ENCODE measurements around the gene MBP. TPM values are rescaled to one million over a fixed set of nuclear protein-coding genes. Genes with fewer than 3 reads are reported as not detected.

The MBP gene
- total and polyA plus RNA-seq, 2 experiments from 2014 or later: 18.4 to 22.9 TPM

DNA sequence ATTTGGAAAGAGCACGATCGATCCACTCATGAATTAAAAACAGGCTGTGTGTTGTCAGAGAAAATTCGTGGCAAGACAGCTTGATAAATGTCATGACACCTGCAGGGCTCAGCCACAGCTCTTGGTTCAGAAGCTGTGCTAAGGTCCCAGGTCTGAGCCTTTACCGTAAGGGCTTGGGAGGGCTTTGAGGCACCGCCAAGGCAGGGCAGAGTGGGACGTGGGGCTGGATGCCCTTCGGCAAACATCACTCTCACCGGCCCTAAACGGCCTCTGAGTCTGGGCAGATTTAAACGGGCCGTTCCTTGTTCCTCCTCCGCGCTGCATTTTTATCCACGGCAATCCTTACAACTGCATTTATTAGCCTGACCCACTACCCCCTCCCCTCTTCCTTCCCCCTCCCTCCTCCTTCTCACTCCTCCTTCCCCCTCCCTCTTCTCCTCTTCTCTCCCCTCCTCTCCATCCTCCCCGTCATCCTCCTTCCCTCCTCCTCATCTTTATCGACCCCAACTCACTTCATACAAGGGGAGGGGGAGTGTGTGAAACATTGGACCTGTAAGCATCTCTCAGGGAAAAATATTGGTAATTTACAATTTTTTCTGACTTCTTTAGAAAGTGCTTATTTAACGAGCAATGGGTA is 33.9 kb downstream of the MBP start:
- Histone ChIP-seq H3F3A (replicated peaks; ENCODE audit: low read depth) (peaks cover 10% of the 10 kb centered on the region; the same call in 1 of the 2 replicates), H3K27me3 (ENCODE audit: insufficient read depth) (no peaks in the 10 kb centered on the region), H3K79me2 (replicated peaks; ENCODE audit: insufficient read depth) (no peaks in the 10 kb centered on the region), H3K27ac (ENCODE audit: low read depth) (peak overlapping the region; percentile 88; the same call in 1 of the 2 replicates), H4K20me1 (replicated peaks; ENCODE audit: insufficient read depth) (no peaks in the 10 kb centered on the region), H2AFZ (no peak overlapping the region), H3K36me3 (ENCODE audit: insufficient read depth) (no peaks in the 10 kb centered on the region), H3K4me2 (peak overlapping the region; percentile 42), H3K9me2 (ENCODE audit: insufficient read depth) (no peaks in the 10 kb centered on the region), H3K4me3 (no peak overlapping the region), H3K4me1 (ENCODE audit: insufficient read depth) (peaks cover 53% of the 10 kb centered on the region)
- Mint-ChIP-seq H3K4me1 (peaks cover 66% of the 10 kb centered on the region), H3K27me3 (ENCODE audit: insufficient read depth, low read depth, poor library complexity) (peaks cover 10% of the 10 kb centered on the region), H3K27ac (no peak overlapping the region), H3K9me3 (no peaks in the 10 kb centered on the region), H3K4me3 (peak overlapping the region; percentile 12; the same call in 1 of the 3 replicates), H3K36me3 (ENCODE audit: low read depth) (peaks cover 7% of the 10 kb centered on the region)
- TF ChIP-seq, protein P1, sequence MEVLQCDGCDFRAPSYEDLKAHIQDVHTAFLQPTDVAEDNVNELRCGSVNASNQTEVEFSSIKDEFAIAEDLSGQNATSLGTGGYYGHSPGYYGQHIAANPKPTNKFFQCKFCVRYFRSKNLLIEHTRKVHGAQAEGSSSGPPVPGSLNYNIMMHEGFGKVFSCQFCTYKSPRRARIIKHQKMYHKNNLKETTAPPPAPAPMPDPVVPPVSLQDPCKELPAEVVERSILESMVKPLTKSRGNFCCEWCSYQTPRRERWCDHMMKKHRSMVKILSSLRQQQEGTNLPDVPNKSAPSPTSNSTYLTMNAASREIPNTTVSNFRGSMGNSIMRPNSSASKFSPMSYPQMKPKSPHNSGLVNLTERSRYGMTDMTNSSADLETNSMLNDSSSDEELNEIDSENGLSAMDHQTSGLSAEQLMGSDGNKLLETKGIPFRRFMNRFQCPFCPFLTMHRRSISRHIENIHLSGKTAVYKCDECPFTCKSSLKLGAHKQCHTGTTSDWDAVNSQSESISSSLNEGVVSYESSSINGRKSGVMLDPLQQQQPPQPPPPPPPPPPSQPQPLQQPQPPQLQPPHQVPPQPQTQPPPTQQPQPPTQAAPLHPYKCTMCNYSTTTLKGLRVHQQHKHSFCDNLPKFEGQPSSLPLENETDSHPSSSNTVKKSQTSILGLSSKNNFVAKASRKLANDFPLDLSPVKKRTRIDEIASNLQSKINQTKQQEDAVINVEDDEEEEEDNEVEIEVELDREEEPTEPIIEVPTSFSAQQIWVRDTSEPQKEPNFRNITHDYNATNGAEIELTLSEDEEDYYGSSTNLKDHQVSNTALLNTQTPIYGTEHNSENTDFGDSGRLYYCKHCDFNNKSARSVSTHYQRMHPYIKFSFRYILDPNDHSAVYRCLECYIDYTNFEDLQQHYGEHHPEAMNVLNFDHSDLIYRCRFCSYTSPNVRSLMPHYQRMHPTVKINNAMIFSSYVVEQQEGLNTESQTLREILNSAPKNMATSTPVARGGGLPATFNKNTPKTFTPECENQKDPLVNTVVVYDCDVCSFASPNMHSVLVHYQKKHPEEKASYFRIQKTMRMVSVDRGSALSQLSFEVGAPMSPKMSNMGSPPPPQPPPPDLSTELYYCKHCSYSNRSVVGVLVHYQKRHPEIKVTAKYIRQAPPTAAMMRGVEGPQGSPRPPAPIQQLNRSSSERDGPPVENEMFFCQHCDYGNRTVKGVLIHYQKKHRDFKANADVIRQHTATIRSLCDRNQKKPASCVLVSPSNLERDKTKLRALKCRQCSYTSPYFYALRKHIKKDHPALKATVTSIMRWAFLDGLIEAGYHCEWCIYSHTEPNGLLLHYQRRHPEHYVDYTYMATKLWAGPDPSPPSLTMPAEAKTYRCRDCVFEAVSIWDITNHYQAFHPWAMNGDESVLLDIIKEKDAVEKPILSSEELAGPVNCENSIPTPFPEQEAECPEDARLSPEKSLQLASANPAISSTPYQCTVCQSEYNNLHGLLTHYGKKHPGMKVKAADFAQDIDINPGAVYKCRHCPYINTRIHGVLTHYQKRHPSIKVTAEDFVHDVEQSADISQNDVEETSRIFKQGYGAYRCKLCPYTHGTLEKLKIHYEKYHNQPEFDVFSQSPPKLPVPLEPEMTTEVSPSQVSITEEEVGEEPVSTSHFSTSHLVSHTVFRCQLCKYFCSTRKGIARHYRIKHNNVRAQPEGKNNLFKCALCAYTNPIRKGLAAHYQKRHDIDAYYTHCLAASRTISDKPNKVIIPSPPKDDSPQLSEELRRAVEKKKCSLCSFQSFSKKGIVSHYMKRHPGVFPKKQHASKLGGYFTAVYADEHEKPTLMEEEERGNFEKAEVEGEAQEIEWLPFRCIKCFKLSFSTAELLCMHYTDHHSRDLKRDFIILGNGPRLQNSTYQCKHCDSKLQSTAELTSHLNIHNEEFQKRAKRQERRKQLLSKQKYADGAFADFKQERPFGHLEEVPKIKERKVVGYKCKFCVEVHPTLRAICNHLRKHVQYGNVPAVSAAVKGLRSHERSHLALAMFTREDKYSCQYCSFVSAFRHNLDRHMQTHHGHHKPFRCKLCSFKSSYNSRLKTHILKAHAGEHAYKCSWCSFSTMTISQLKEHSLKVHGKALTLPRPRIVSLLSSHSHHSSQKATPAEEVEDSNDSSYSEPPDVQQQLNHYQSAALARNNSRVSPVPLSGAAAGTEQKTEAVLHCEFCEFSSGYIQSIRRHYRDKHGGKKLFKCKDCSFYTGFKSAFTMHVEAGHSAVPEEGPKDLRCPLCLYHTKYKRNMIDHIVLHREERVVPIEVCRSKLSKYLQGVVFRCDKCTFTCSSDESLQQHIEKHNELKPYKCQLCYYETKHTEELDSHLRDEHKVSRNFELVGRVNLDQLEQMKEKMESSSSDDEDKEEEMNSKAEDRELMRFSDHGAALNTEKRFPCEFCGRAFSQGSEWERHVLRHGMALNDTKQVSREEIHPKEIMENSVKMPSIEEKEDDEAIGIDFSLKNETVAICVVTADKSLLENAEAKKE (CRISPR knock-in tag; IDR thresholded peaks at IDR 0.05): no peak
- TF ChIP-seq ZNF114 (CRISPR knock-in tag; IDR thresholded peaks at IDR 0.05): no peak
- TF ChIP-seq, protein P2, sequence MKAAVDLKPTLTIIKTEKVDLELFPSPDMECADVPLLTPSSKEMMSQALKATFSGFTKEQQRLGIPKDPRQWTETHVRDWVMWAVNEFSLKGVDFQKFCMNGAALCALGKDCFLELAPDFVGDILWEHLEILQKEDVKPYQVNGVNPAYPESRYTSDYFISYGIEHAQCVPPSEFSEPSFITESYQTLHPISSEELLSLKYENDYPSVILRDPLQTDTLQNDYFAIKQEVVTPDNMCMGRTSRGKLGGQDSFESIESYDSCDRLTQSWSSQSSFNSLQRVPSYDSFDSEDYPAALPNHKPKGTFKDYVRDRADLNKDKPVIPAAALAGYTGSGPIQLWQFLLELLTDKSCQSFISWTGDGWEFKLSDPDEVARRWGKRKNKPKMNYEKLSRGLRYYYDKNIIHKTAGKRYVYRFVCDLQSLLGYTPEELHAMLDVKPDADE (IDR thresholded peaks at IDR 0.05): no peak
- no peak for TF ChIP-seq EZH2 (IDR thresholded peaks at IDR 0.05; ENCODE audit: low read depth, unreplicated experiment)
- no peak for TF ChIP-seq CREB1 (CRISPR knock-in tag; IDR thresholded peaks at IDR 0.05; ENCODE audit: low read depth)
- no peak for TF ChIP-seq NANOG (IDR thresholded peaks at IDR 0.05; ENCODE audit: borderline replicate concordance)
- TF ChIP-seq JUNB (IDR thresholded peaks at IDR 0.05; ENCODE audit: unreplicated experiment): no peak
- TF ChIP-seq, protein P3, sequence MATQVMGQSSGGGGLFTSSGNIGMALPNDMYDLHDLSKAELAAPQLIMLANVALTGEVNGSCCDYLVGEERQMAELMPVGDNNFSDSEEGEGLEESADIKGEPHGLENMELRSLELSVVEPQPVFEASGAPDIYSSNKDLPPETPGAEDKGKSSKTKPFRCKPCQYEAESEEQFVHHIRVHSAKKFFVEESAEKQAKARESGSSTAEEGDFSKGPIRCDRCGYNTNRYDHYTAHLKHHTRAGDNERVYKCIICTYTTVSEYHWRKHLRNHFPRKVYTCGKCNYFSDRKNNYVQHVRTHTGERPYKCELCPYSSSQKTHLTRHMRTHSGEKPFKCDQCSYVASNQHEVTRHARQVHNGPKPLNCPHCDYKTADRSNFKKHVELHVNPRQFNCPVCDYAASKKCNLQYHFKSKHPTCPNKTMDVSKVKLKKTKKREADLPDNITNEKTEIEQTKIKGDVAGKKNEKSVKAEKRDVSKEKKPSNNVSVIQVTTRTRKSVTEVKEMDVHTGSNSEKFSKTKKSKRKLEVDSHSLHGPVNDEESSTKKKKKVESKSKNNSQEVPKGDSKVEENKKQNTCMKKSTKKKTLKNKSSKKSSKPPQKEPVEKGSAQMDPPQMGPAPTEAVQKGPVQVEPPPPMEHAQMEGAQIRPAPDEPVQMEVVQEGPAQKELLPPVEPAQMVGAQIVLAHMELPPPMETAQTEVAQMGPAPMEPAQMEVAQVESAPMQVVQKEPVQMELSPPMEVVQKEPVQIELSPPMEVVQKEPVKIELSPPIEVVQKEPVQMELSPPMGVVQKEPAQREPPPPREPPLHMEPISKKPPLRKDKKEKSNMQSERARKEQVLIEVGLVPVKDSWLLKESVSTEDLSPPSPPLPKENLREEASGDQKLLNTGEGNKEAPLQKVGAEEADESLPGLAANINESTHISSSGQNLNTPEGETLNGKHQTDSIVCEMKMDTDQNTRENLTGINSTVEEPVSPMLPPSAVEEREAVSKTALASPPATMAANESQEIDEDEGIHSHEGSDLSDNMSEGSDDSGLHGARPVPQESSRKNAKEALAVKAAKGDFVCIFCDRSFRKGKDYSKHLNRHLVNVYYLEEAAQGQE (IDR thresholded peaks at IDR 0.05; ENCODE audit: unreplicated experiment): no peak
- no peak for TF ChIP-seq ZNF331 (CRISPR knock-in tag; IDR thresholded peaks at IDR 0.05; ENCODE audit: low read depth)
- no peak for TF ChIP-seq POLR2AphosphoS5 (IDR thresholded peaks at IDR 0.05; ENCODE audit: low read depth)
- peak; percentile 35 for ATAC-seq
- DNase-seq (ENCODE audit: low spot score): peak; percentile 44

All from GM23338 (cell line).